Measurements from ENCODE around the gene TBK1. TPM values are rescaled to one million over a fixed set of nuclear protein-coding genes. Genes with fewer than 3 reads are reported as not detected.

The TBK1 gene
- total and polyA plus RNA-seq, 2 of the 4 experiments (the other 2 are of a cell fraction): 9.9 to 11.6 TPM

DNA sequence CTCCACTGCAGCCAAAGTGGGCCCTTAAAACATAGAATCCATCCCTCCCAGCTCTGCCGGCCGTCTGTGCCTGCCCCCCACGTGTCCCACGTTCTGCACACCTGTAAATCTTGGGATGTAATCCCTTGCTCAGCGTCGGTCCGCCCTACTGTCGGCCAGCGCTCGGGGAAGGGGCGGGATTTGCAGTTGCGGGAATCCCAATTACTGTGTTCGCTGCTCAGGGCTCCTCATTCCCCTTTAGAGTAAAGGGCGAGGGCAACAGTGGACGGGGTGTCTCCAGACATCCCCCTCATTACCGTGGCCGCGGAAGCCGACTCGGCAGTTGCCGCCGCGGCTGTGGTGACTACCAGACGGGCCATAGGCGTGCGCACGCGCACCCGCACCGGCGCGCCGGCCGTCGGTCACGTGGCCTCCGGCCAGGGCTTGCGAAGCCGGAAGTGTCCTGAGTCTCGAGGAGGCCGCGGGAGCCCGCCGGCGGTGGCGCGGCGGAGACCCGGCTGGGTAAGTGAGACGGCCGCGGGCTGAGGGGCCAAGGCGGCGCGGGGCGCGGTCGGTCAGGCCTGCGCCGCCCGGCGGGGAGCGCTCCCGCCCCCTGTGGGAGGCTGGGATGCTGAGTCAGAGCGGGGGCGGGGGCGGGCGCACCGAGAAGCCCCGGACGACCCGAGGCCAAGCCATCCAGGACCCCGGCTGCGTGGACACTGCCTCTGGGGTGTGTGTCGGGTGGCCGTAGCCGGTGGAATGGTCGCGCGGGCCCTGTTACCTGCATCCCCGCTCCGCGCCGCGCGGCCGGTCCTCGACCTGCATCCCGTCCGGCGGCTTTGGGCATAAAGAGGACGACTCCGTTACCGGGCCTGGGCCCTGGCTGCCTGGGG, at the start of gene TBK1 (continued):
- TF ChIP-seq, protein P1, sequence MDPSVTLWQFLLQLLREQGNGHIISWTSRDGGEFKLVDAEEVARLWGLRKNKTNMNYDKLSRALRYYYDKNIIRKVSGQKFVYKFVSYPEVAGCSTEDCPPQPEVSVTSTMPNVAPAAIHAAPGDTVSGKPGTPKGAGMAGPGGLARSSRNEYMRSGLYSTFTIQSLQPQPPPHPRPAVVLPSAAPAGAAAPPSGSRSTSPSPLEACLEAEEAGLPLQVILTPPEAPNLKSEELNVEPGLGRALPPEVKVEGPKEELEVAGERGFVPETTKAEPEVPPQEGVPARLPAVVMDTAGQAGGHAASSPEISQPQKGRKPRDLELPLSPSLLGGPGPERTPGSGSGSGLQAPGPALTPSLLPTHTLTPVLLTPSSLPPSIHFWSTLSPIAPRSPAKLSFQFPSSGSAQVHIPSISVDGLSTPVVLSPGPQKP (IDR thresholded peaks at IDR 0.05; ENCODE audit: borderline replicate concordance, low read depth, low read length): no peak; the same call in 1 of the 2 replicates
- peak; percentile 88; the same call in 1 of the 2 replicates for TF ChIP-seq CHD1 (IDR thresholded peaks at IDR 0.05; ENCODE audit: low read depth, low read length)

GRCh38 chr12:64402181-64402580, 49.7 kb upstream of the TBK1 start:
- H2AK5ac ChIP-seq (ENCODE audit: low read depth, low read length): no peak overlapping the region
- TF ChIP-seq SMC3 (IDR thresholded peaks at IDR 0.05; ENCODE audit: low read depth, low read length) (no peak), MXI1 (IDR thresholded peaks at IDR 0.05; ENCODE audit: borderline replicate concordance, low read depth, low read length) (no peak), POLR2A (IDR thresholded peaks at IDR 0.05; ENCODE audit: low read depth, low read length) (no peak), CEBPB (IDR thresholded peaks at IDR 0.05; ENCODE audit: low read depth, low read length) (no peak), NFE2L2 (IDR thresholded peaks at IDR 0.05; ENCODE audit: low read depth, low read length) (no peak)
- TF ChIP-seq, protein P1 (IDR thresholded peaks at IDR 0.05; ENCODE audit: borderline replicate concordance, low read depth, low read length): no peak
- TF ChIP-seq, protein P2, sequence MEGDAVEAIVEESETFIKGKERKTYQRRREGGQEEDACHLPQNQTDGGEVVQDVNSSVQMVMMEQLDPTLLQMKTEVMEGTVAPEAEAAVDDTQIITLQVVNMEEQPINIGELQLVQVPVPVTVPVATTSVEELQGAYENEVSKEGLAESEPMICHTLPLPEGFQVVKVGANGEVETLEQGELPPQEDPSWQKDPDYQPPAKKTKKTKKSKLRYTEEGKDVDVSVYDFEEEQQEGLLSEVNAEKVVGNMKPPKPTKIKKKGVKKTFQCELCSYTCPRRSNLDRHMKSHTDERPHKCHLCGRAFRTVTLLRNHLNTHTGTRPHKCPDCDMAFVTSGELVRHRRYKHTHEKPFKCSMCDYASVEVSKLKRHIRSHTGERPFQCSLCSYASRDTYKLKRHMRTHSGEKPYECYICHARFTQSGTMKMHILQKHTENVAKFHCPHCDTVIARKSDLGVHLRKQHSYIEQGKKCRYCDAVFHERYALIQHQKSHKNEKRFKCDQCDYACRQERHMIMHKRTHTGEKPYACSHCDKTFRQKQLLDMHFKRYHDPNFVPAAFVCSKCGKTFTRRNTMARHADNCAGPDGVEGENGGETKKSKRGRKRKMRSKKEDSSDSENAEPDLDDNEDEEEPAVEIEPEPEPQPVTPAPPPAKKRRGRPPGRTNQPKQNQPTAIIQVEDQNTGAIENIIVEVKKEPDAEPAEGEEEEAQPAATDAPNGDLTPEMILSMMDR (conservative IDR thresholded peaks at IDR 0.05; ENCODE audit: low read depth, low read length): no peak
- no peak overlapping the region for H3K4me3 ChIP-seq (ENCODE audit: insufficient read depth, low read depth, low read length)
- H3K23ac ChIP-seq (ENCODE audit: low read depth, low read length): no peak overlapping the region
- POLR2A ChIA-PET (ENCODE audit: unreplicated experiment): interaction anchor here (0.6 kb wide), 1 partner anchor 636 kb away, joined by 5 read pairs; no protein-coding TSS in a partner anchor
- dilution Hi-C loops (cut with HindIII; ENCODE audit: low sequenced_read_pairs, unreplicated experiment) (no loop called here), intact Hi-C loops (cut with micrococcal nuclease) (loop anchor here (5.0 kb wide), 1 partner anchor 215 kb away; no protein-coding TSS in a partner anchor), in situ Hi-C loops (cut with MboI; ENCODE audit: low sequenced_read_pairs) (no loop called here)
- no peak overlapping the region for H3K14ac ChIP-seq (replicated peaks; ENCODE audit: low read depth, low read length)
- no peak overlapping the region for H2BK20ac ChIP-seq (ENCODE audit: low read depth, low read length)
- H3K27me3 ChIP-seq (ENCODE audit: control insufficient read depth, insufficient read depth, low read length): no peaks in the 10 kb centered on the region
- H3K4me2 ChIP-seq (ENCODE audit: low read depth, low read length): no peak overlapping the region
- H3K9me3 ChIP-seq (ENCODE audit: control insufficient read depth, insufficient read depth, low read length): no peaks in the 10 kb centered on the region
- no peaks in the 10 kb centered on the region for H3K9me1 ChIP-seq (ENCODE audit: insufficient read depth, low read length)
- H3K18ac ChIP-seq (ENCODE audit: low read depth, low read length): no peak overlapping the region
- no peak overlapping the region for H3K9ac ChIP-seq (ENCODE audit: low read depth, low read length)
- no peak for DNase-seq
- H2AFZ ChIP-seq (replicated peaks; ENCODE audit: low read length, poor library complexity): no peak overlapping the region
- CTCF ChIA-PET: no interaction called here
- no peak overlapping the region for H2BK120ac ChIP-seq (ENCODE audit: low read depth, low read length)
- H3K56ac ChIP-seq (ENCODE audit: extremely low read depth, insufficient read depth, low read length): no peak overlapping the region
- no peaks in the 10 kb centered on the region for H3K36me3 ChIP-seq (ENCODE audit: control insufficient read depth, insufficient read depth, low read length)
- H3K4me1 ChIP-seq (ENCODE audit: control insufficient read depth, insufficient read depth, low read length): no peaks in the 10 kb centered on the region
- H4K91ac ChIP-seq (ENCODE audit: insufficient read depth, low read depth, low read length): no peak overlapping the region
- H2BK5ac ChIP-seq (ENCODE audit: low read depth, low read length, poor library complexity, severe bottlenecking): no peak overlapping the region
- H2BK15ac ChIP-seq (ENCODE audit: low read depth, low read length): no peak overlapping the region
- H3K4ac ChIP-seq (ENCODE audit: low read depth, low read length): no peak overlapping the region
- no peak overlapping the region for H4K5ac ChIP-seq (ENCODE audit: low read depth, low read length)
- H3K27ac ChIP-seq (ENCODE audit: insufficient read depth, low read length): no peak overlapping the region
- H3K79me1 ChIP-seq (ENCODE audit: low read depth in 1 of 2, low read length in 2 of 2): peaks cover 4 to 19% of the 10 kb centered on the region in 2 experiments; a peak in 3 of 4 replicates
- no peaks in the 10 kb centered on the region for H4K20me1 ChIP-seq (ENCODE audit: insufficient read depth, low read length)
- WGBS, 2 experiments (ENCODE audit: extremely low coverage in 2 of 2, insufficient read length in 1 of 2): 80% methylated on average over 1 of the region's 5 CpGs; no CpG with 5 or more reads in 1 of the 2 experiments
- no peak overlapping the region for H4K8ac ChIP-seq (ENCODE audit: low read depth in 2 of 2, low read length in 2 of 2)
- no peak for ATAC-seq (ENCODE audit: low read depth)
- BruUV-seq (replicated peaks): no TSS peak
- no peak overlapping the region for H2AK9ac ChIP-seq (replicated peaks; ENCODE audit: low read depth, low read length, poor library complexity)

Measured in IMR-90 (cell line).